HEK293 (cell line): ENCODE measurements around the gene NHERF2.

Source experiments
- CTCF ChIA-PET: fragments of 350-600 bp; formaldehyde crosslinking; extraction: SDS; loops from one replicate; lab custom pipeline; 2021; ENCODE audit warnings: antibody characterized with exemption; lab: Yijun Ruan, JAX
- POLR2A ChIA-PET: fragments of 300-600 bp; formaldehyde crosslinking; extraction: SDS; loops from one replicate; lab custom pipeline; 2020; ENCODE audit warnings: antibody characterized with exemption, inconsistent platforms; lab: Yijun Ruan, JAX
- H3K27ac ChIP-seq: fragments of 200-500 bp; sonication (Bioruptor generic); 2 replicates; pipeline ENCODE4 v1.5.1; 2014; ENCODE audit warnings: low read depth, low read length, control low read depth, inconsistent platforms; ENCODE audit errors: extremely low read depth
- H3K36me3 ChIP-seq, 2 experiments: fragments of 200-500 bp in 1 of 2; sonication (Bioruptor generic) in 1 of 2; 1 replicate in 1 of 2; 2 replicates in 1 of 2; pipeline ENCODE4 v1.5.1; 2014 to 2017; ENCODE audit warnings: inconsistent platforms in 2 of 2, low read length in 2 of 2; ENCODE audit not compliant: control insufficient read depth in 2 of 2, insufficient read depth in 1 of 2
- H3K4me1 ChIP-seq: fragments of 200-500 bp; sonication (Bioruptor generic); 2 replicates; pipeline ENCODE4 v1.5.1; 2014; ENCODE audit warnings: mild to moderate bottlenecking, low read length, inconsistent platforms; ENCODE audit not compliant: control insufficient read depth, insufficient read depth
- H3K4me3 ChIP-seq: 2 replicates; pipeline ENCODE4 v1.5.1; 2011; ENCODE audit warnings: low read depth, mild to moderate bottlenecking, control low read depth, low read length, moderate library complexity
- H3K9me3 ChIP-seq: fragments of 200-500 bp; sonication (Bioruptor generic); 2 replicates; pipeline ENCODE4 v1.5.1; 2014; ENCODE audit warnings: low read depth, low read length, inconsistent platforms; ENCODE audit not compliant: control insufficient read depth, insufficient read depth
- BCL11B ChIP-seq: fragments of 450-650 bp; formaldehyde crosslinking; IDR thresholded peaks from 2 replicates; pipeline ENCODE4 v1.5.1; 2016; ENCODE audit warnings: low read depth, missing biosample characterization, missing genetic modification characterization
- EGR2 ChIP-seq: fragments of 450-650 bp; formaldehyde crosslinking; IDR thresholded peaks from 2 replicates; pipeline ENCODE4 v1.5.1; 2016; ENCODE audit warnings: low read depth, missing biosample characterization, missing genetic modification characterization
- GLIS1 ChIP-seq: fragments of 450-650 bp; formaldehyde crosslinking; IDR thresholded peaks from 2 replicates; pipeline ENCODE4 v1.5.1; 2016; ENCODE audit warnings: missing biosample characterization, missing genetic modification characterization
- GLIS2 ChIP-seq: fragments of 450-650 bp; formaldehyde crosslinking; IDR thresholded peaks from 2 replicates; pipeline ENCODE4 v1.5.1; 2016; ENCODE audit warnings: missing biosample characterization, missing genetic modification characterization
- SP3 ChIP-seq: fragments of 450-650 bp; formaldehyde crosslinking; IDR thresholded peaks from 2 replicates; pipeline ENCODE4 v1.5.1; 2016; ENCODE audit warnings: missing biosample characterization, missing genetic modification characterization
- SP7 ChIP-seq: fragments of 450-650 bp; formaldehyde crosslinking; IDR thresholded peaks from 2 replicates; pipeline ENCODE4 v1.5.1; 2016; ENCODE audit warnings: missing biosample characterization, missing genetic modification characterization
- YY2 ChIP-seq: fragments of 450-650 bp; formaldehyde crosslinking; IDR thresholded peaks from 2 replicates; pipeline ENCODE4 v1.5.1; 2016; ENCODE audit warnings: missing biosample characterization, missing genetic modification characterization
- ZBTB1 ChIP-seq: fragments of 450-650 bp; formaldehyde crosslinking; IDR thresholded peaks from 2 replicates; pipeline ENCODE4 v1.5.1; 2016; ENCODE audit warnings: missing biosample characterization, missing genetic modification characterization
- ZBTB17 ChIP-seq: fragments of 450-650 bp; formaldehyde crosslinking; IDR thresholded peaks from 2 replicates; pipeline ENCODE4 v1.5.1; 2016; ENCODE audit warnings: missing biosample characterization, missing genetic modification characterization
- ZBTB8A ChIP-seq: fragments of 450-650 bp; formaldehyde crosslinking; IDR thresholded peaks from 2 replicates; pipeline ENCODE4 v1.5.1; 2016; ENCODE audit warnings: missing biosample characterization, missing genetic modification characterization
- ZEB2 ChIP-seq: fragments of 450-650 bp; formaldehyde crosslinking; IDR thresholded peaks from 2 replicates; pipeline ENCODE4 v1.5.1; 2016; ENCODE audit warnings: missing biosample characterization, missing genetic modification characterization
- ZFHX2 ChIP-seq: fragments of 450-650 bp; formaldehyde crosslinking; conservative IDR thresholded peaks from 2 replicates; pipeline ENCODE4 v1.5.1; 2016; ENCODE audit warnings: missing biosample characterization, missing genetic modification characterization
- ZFP69B ChIP-seq: fragments of 450-650 bp; formaldehyde crosslinking; IDR thresholded peaks from 2 replicates; pipeline ENCODE4 v1.5.1; 2016; ENCODE audit warnings: missing biosample characterization, missing genetic modification characterization
- ZIC2 ChIP-seq: fragments of 450-650 bp; formaldehyde crosslinking; IDR thresholded peaks from 2 replicates; pipeline ENCODE4 v1.5.1; 2016; ENCODE audit warnings: missing biosample characterization, missing genetic modification characterization
- ZNF302 ChIP-seq: fragments of 450-650 bp; formaldehyde crosslinking; IDR thresholded peaks from 2 replicates; pipeline ENCODE4 v1.5.1; 2016; ENCODE audit warnings: missing biosample characterization, missing genetic modification characterization, low read depth
- ZNF335 ChIP-seq: fragments of 450-650 bp; formaldehyde crosslinking; conservative IDR thresholded peaks from 2 replicates; pipeline ENCODE4 v1.5.1; 2016; ENCODE audit warnings: missing biosample characterization, missing genetic modification characterization
- ZNF341 ChIP-seq: fragments of 450-650 bp; formaldehyde crosslinking; IDR thresholded peaks from 2 replicates; pipeline ENCODE4; 2016; ENCODE audit warnings: low read depth, missing biosample characterization, missing genetic modification characterization
- ZNF366 ChIP-seq: fragments of 450-650 bp; formaldehyde crosslinking; conservative IDR thresholded peaks from 2 replicates; pipeline ENCODE4 v1.5.1; 2016; ENCODE audit warnings: missing biosample characterization, missing genetic modification characterization
- ZNF423 ChIP-seq: fragments of 450-650 bp; formaldehyde crosslinking; IDR thresholded peaks from 2 replicates; pipeline ENCODE4 v1.5.1; 2016; ENCODE audit warnings: missing biosample characterization, missing genetic modification characterization
- ZNF76 ChIP-seq: fragments of 450-650 bp; formaldehyde crosslinking; IDR thresholded peaks from 2 replicates; pipeline ENCODE4; 2016; ENCODE audit warnings: low read depth, missing biosample characterization, missing genetic modification characterization, borderline replicate concordance
- ZNF777 ChIP-seq: fragments of 450-650 bp; formaldehyde crosslinking; IDR thresholded peaks from 2 replicates; pipeline ENCODE4 v1.5.1; 2017; ENCODE audit warnings: missing biosample characterization, missing genetic modification characterization, borderline replicate concordance
- ZXDB ChIP-seq: fragments of 450-650 bp; formaldehyde crosslinking; IDR thresholded peaks from 2 replicates; pipeline ENCODE4 v1.5.1; 2016; ENCODE audit warnings: missing biosample characterization, missing genetic modification characterization
- TF ChIP-seq, protein P1 (sequence below): fragments of 450-650 bp; formaldehyde crosslinking; IDR thresholded peaks from 2 replicates; pipeline ENCODE4 v1.5.1; 2016; ENCODE audit warnings: missing biosample characterization, missing genetic modification characterization
- TF ChIP-seq, protein P2 (sequence below): fragments of 450-650 bp; formaldehyde crosslinking; IDR thresholded peaks from 2 replicates; pipeline ENCODE4 v1.5.1; 2016; ENCODE audit warnings: missing biosample characterization, missing genetic modification characterization
- TF ChIP-seq, protein P3 (sequence below): fragments of 450-650 bp; formaldehyde crosslinking; IDR thresholded peaks from 2 replicates; pipeline ENCODE4 v1.5.1; 2016; ENCODE audit warnings: missing biosample characterization, missing genetic modification characterization
- TF ChIP-seq, protein P4 (sequence below): fragments of 450-650 bp; formaldehyde crosslinking; IDR thresholded peaks from 2 replicates; pipeline ENCODE4 v1.5.1; 2016; ENCODE audit warnings: missing biosample characterization, missing genetic modification characterization
- TF ChIP-seq, protein P5 (sequence below): fragments of 450-650 bp; formaldehyde crosslinking; IDR thresholded peaks from 2 replicates; pipeline ENCODE4 v1.5.1; 2016; ENCODE audit warnings: missing biosample characterization, missing genetic modification characterization

Gene NHERF2

DNA sequence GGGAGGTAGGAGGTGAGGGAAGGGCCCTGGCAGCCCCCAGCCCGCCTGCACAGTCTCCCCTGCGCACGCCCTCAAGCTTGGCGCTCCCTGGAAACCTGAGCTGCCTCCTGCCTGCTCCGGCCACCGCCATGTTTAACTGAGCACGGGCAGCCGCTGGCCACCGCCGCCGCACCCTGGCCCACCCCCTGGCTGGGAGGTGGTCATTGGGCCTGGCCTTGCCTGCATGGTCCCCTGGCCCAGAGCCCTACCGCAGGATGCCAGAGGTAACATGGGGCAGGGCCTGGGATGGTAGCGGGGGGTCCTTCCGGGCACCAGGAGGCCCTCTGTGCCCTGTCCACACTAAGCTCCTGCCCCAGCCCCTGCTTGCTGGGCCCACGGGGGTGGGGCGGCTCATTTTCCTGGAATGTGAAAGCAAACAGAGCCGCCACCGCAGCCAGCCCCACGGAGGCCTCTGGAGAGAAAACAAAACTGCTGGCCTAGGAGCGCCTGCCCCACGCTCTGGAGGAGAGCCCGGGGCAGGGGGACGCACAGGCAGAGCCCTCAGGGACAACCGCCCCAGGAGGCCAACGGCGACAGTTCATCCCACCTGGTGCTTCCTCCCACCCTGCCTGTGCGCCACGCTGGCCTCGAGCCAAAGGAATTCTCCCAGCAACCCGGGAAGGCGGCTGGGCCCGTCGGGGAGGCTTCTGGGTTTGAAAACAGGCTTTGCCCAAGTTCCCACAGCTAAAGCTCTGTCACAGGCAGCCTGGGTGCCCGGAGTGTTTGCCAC lies 8.9 kb downstream of the NHERF2 start:
- Histone ChIP-seq H3K27ac (peak overlapping the region; percentile 51), H3K4me3 (no peak overlapping the region), H3K4me1 (peaks cover 4% of the 10 kb centered on the region; the same call in 1 of the 2 replicates), H3K9me3 (no peaks in the 10 kb centered on the region), H3K36me3 (peaks cover 0 to 12% of the 10 kb centered on the region in 2 experiments; a peak in 1 of 3 replicates)
- ChIA-PET CTCF (interaction anchor here (1.1 to 1.2 kb wide), 3 partner anchors 85 to 253 kb away, joined by 3 to 8 read pairs (median 3); no protein-coding TSS in a partner anchor), POLR2A (interaction anchor here (1.0 to 1.8 kb wide), 2 partner anchors 28 to 119 kb away, joined by 3 to 12 read pairs; partner anchors contain the start of gene TRAF7)
- TF ChIP-seq BCL11B (tag by site-specific recombination) (0 out of 2 replicates have a peak, but pooled peaks have one; percentile 26), ZNF76 (peak; percentile 76; the same call in 1 of the 2 replicates), ZBTB8A (tag by site-specific recombination) (peak; percentile 75), ZBTB1 (no peak), ZFHX2 (tag by site-specific recombination) (peak; percentile 91), ZNF302 (no peak), SP3 (tag by site-specific recombination) (no peak), ZNF366 (no peak), GLIS1 (tag by site-specific recombination) (peak; percentile 96), ZFP69B (tag by site-specific recombination) (peak; percentile 24; the same call in 1 of the 2 replicates), ZNF335 (tag by site-specific recombination) (peak; percentile 79), GLIS2 (tag by site-specific recombination) (peak; percentile 60), ZNF777 (peak; percentile 81), YY2 (tag by site-specific recombination) (no peak), ZXDB (tag by site-specific recombination) (peak; percentile 50), ZNF423 (tag by site-specific recombination) (peak; percentile 76), SP7 (tag by site-specific recombination) (peak; percentile 29; the same call in 1 of the 2 replicates), EGR2 (tag by site-specific recombination) (peak; percentile 91), ZBTB17 (tag by site-specific recombination) (peak; percentile 31; the same call in 1 of the 2 replicates), ZIC2 (tag by site-specific recombination) (peak; percentile 97), ZNF341 (tag by site-specific recombination) (0 out of 2 replicates have a peak, but pooled peaks have one; percentile 44), ZEB2 (tag by site-specific recombination) (peak; percentile 37; the same call in 1 of the 2 replicates)
- TF ChIP-seq, protein P1, sequence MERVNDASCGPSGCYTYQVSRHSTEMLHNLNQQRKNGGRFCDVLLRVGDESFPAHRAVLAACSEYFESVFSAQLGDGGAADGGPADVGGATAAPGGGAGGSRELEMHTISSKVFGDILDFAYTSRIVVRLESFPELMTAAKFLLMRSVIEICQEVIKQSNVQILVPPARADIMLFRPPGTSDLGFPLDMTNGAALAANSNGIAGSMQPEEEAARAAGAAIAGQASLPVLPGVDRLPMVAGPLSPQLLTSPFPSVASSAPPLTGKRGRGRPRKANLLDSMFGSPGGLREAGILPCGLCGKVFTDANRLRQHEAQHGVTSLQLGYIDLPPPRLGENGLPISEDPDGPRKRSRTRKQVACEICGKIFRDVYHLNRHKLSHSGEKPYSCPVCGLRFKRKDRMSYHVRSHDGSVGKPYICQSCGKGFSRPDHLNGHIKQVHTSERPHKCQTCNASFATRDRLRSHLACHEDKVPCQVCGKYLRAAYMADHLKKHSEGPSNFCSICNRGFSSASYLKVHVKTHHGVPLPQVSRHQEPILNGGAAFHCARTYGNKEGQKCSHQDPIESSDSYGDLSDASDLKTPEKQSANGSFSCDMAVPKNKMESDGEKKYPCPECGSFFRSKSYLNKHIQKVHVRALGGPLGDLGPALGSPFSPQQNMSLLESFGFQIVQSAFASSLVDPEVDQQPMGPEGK (tag by site-specific recombination): peak; percentile 64; the same call in 1 of the 2 replicates
- TF ChIP-seq, protein P2, sequence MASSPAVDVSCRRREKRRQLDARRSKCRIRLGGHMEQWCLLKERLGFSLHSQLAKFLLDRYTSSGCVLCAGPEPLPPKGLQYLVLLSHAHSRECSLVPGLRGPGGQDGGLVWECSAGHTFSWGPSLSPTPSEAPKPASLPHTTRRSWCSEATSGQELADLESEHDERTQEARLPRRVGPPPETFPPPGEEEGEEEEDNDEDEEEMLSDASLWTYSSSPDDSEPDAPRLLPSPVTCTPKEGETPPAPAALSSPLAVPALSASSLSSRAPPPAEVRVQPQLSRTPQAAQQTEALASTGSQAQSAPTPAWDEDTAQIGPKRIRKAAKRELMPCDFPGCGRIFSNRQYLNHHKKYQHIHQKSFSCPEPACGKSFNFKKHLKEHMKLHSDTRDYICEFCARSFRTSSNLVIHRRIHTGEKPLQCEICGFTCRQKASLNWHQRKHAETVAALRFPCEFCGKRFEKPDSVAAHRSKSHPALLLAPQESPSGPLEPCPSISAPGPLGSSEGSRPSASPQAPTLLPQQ: peak; percentile 68; the same call in 1 of the 2 replicates
- TF ChIP-seq, protein P3, sequence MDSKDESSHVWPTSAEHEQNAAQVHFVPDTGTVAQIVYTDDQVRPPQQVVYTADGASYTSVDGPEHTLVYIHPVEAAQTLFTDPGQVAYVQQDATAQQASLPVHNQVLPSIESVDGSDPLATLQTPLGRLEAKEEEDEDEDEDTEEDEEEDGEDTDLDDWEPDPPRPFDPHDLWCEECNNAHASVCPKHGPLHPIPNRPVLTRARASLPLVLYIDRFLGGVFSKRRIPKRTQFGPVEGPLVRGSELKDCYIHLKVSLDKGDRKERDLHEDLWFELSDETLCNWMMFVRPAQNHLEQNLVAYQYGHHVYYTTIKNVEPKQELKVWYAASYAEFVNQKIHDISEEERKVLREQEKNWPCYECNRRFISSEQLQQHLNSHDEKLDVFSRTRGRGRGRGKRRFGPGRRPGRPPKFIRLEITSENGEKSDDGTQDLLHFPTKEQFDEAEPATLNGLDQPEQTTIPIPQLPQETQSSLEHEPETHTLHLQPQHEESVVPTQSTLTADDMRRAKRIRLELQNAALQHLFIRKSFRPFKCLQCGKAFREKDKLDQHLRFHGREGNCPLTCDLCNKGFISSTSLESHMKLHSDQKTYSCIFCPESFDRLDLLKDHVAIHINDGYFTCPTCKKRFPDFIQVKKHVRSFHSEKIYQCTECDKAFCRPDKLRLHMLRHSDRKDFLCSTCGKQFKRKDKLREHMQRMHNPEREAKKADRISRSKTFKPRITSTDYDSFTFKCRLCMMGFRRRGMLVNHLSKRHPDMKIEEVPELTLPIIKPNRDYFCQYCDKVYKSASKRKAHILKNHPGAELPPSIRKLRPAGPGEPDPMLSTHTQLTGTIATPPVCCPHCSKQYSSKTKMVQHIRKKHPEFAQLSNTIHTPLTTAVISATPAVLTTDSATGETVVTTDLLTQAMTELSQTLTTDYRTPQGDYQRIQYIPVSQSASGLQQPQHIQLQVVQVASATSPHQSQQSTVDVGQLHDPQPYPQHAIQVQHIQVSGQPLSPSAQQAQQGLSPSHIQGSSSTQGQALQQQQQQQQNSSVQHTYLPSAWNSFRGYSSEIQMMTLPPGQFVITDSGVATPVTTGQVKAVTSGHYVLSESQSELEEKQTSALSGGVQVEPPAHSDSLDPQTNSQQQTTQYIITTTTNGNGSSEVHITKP (tag by site-specific recombination): no peak
- TF ChIP-seq, protein P4, sequence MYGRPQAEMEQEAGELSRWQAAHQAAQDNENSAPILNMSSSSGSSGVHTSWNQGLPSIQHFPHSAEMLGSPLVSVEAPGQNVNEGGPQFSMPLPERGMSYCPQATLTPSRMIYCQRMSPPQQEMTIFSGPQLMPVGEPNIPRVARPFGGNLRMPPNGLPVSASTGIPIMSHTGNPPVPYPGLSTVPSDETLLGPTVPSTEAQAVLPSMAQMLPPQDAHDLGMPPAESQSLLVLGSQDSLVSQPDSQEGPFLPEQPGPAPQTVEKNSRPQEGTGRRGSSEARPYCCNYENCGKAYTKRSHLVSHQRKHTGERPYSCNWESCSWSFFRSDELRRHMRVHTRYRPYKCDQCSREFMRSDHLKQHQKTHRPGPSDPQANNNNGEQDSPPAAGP (tag by site-specific recombination): 0 out of 2 replicates have a peak, but pooled peaks have one; percentile 19
- TF ChIP-seq, protein P5, sequence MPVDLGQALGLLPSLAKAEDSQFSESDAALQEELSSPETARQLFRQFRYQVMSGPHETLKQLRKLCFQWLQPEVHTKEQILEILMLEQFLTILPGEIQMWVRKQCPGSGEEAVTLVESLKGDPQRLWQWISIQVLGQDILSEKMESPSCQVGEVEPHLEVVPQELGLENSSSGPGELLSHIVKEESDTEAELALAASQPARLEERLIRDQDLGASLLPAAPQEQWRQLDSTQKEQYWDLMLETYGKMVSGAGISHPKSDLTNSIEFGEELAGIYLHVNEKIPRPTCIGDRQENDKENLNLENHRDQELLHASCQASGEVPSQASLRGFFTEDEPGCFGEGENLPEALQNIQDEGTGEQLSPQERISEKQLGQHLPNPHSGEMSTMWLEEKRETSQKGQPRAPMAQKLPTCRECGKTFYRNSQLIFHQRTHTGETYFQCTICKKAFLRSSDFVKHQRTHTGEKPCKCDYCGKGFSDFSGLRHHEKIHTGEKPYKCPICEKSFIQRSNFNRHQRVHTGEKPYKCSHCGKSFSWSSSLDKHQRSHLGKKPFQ (tag by site-specific recombination): peak; percentile 53; the same call in 1 of the 2 replicates
